Measurements from ENCODE around the gene MTARC1. TPM values are rescaled to one million over a fixed set of nuclear protein-coding genes. Genes with fewer than 3 reads are reported as not detected.

The MTARC1 gene
- total RNA-seq, 1 donor from 2014 or later = not detected

- Mint-ChIP-seq H3K36me3 (ENCODE audit: low read depth) (no peaks in the 10 kb centered on the region), H3K4me1 (ENCODE audit: low read depth) (no peaks in the 10 kb centered on the region), H3K27ac (no peak overlapping the region), H3K9me3 (no peaks in the 10 kb centered on the region), H3K27me3 (ENCODE audit: low read depth) (peaks cover 10% of the 10 kb centered on the region), H3K4me3 (ENCODE audit: low read depth) (no peak overlapping the region)
- intact Hi-C loops (cut with micrococcal nuclease) = no loop called here
- no peak for DNase-seq (ENCODE audit: low spot score)
These were observed 31.4 kb upstream of the MTARC1 start for GRCh38 chr1:220755309-220755708.

GRCh38 chr1:220757441-220757840 is 29.3 kb upstream of the MTARC1 start:
- Mint-ChIP-seq H3K27me3 (ENCODE audit: low read depth) (peaks cover 7% of the 10 kb centered on the region), H3K36me3 (ENCODE audit: low read depth) (no peaks in the 10 kb centered on the region), H3K4me3 (ENCODE audit: low read depth) (no peak overlapping the region), H3K27ac (no peak overlapping the region), H3K4me1 (ENCODE audit: low read depth) (no peaks in the 10 kb centered on the region), H3K9me3 (no peaks in the 10 kb centered on the region)
- intact Hi-C loops (cut with micrococcal nuclease) = no loop called here
- no peak for DNase-seq (ENCODE audit: low spot score)

- no peaks in the 10 kb centered on the region for H3K4me1 Mint-ChIP-seq (ENCODE audit: low read depth)
- H3K27ac Mint-ChIP-seq = no peak overlapping the region
- no peaks in the 10 kb centered on the region for H3K9me3 Mint-ChIP-seq
- no peak for DNase-seq (ENCODE audit: low spot score)
- no peak overlapping the region for H3K4me3 Mint-ChIP-seq (ENCODE audit: low read depth)
- peaks cover 7% of the 10 kb centered on the region for H3K27me3 Mint-ChIP-seq (ENCODE audit: low read depth)
- H3K36me3 Mint-ChIP-seq (ENCODE audit: low read depth) = no peaks in the 10 kb centered on the region
- intact Hi-C loops (cut with micrococcal nuclease) = no loop called here
These were observed 27.6 kb upstream of the MTARC1 start for GRCh38 chr1:220759147-220759546.

- Mint-ChIP-seq H3K27ac (no peak overlapping the region), H3K27me3 (ENCODE audit: low read depth) (peaks cover 4% of the 10 kb centered on the region), H3K4me1 (ENCODE audit: low read depth) (no peaks in the 10 kb centered on the region), H3K36me3 (ENCODE audit: low read depth) (no peaks in the 10 kb centered on the region), H3K9me3 (no peaks in the 10 kb centered on the region), H3K4me3 (ENCODE audit: low read depth) (no peak overlapping the region)
- DNase-seq (ENCODE audit: low spot score) = no peak
- intact Hi-C loops (cut with micrococcal nuclease) = no loop called here
These were observed 24.9 kb upstream of the MTARC1 start for GRCh38 chr1:220761688-220762427.

GRCh38 chr1:220764757-220765156 is 22.0 kb upstream of the MTARC1 start:
- Mint-ChIP-seq H3K9me3 (no peaks in the 10 kb centered on the region), H3K36me3 (ENCODE audit: low read depth) (no peaks in the 10 kb centered on the region), H3K27me3 (ENCODE audit: low read depth) (no peaks in the 10 kb centered on the region), H3K4me3 (ENCODE audit: low read depth) (no peak overlapping the region), H3K4me1 (ENCODE audit: low read depth) (no peaks in the 10 kb centered on the region), H3K27ac (no peak overlapping the region)
- intact Hi-C loops (cut with micrococcal nuclease) = no loop called here
- no peak for DNase-seq (ENCODE audit: low spot score)

- no peaks in the 10 kb centered on the region for H3K27me3 Mint-ChIP-seq (ENCODE audit: low read depth)
- no peak for DNase-seq (ENCODE audit: low spot score)
- H3K36me3 Mint-ChIP-seq (ENCODE audit: low read depth) = no peaks in the 10 kb centered on the region
- intact Hi-C loops (cut with micrococcal nuclease) = no loop called here
- no peaks in the 10 kb centered on the region for H3K4me1 Mint-ChIP-seq (ENCODE audit: low read depth)
- no peak overlapping the region for H3K4me3 Mint-ChIP-seq (ENCODE audit: low read depth)
- no peak overlapping the region for H3K27ac Mint-ChIP-seq
- H3K9me3 Mint-ChIP-seq = no peaks in the 10 kb centered on the region
These were observed 19.2 kb upstream of the MTARC1 start for GRCh38 chr1:220767312-220768125.

GRCh38 chr1:220768126-220768601 is 18.5 kb upstream of the MTARC1 start:
- H3K4me3 Mint-ChIP-seq (ENCODE audit: low read depth) = no peak overlapping the region
- DNase-seq (ENCODE audit: low spot score) = no peak
- H3K36me3 Mint-ChIP-seq (ENCODE audit: low read depth) = no peaks in the 10 kb centered on the region
- H3K9me3 Mint-ChIP-seq = no peaks in the 10 kb centered on the region
- intact Hi-C loops (cut with micrococcal nuclease) = no loop called here
- no peaks in the 10 kb centered on the region for H3K4me1 Mint-ChIP-seq (ENCODE audit: low read depth)
- no peaks in the 10 kb centered on the region for H3K27me3 Mint-ChIP-seq (ENCODE audit: low read depth)
- no peak overlapping the region for H3K27ac Mint-ChIP-seq

GRCh38 chr1:220769205-220769604 is 17.5 kb upstream of the MTARC1 start:
- Mint-ChIP-seq H3K4me3 (ENCODE audit: low read depth) (no peak overlapping the region), H3K27ac (no peak overlapping the region), H3K27me3 (ENCODE audit: low read depth) (no peaks in the 10 kb centered on the region), H3K36me3 (ENCODE audit: low read depth) (no peaks in the 10 kb centered on the region), H3K4me1 (ENCODE audit: low read depth) (no peaks in the 10 kb centered on the region), H3K9me3 (no peaks in the 10 kb centered on the region)
- DNase-seq (ENCODE audit: low spot score) = no peak
- intact Hi-C loops (cut with micrococcal nuclease) = no loop called here

GRCh38 chr1:220770245-220770913 is 16.3 kb upstream of the MTARC1 start:
- Mint-ChIP-seq H3K27me3 (ENCODE audit: low read depth) (peaks cover 2% of the 10 kb centered on the region), H3K36me3 (ENCODE audit: low read depth) (no peaks in the 10 kb centered on the region), H3K27ac (no peak overlapping the region), H3K4me1 (ENCODE audit: low read depth) (no peaks in the 10 kb centered on the region), H3K9me3 (no peaks in the 10 kb centered on the region), H3K4me3 (ENCODE audit: low read depth) (no peak overlapping the region)
- intact Hi-C loops (cut with micrococcal nuclease) = loop anchor here (10.0 kb wide), 2 partner anchors 556 to 586 kb away; no protein-coding TSS in a partner anchor
- no peak for DNase-seq (ENCODE audit: low spot score)

- Mint-ChIP-seq H3K27me3 (ENCODE audit: low read depth) (peaks cover 2% of the 10 kb centered on the region), H3K9me3 (no peaks in the 10 kb centered on the region), H3K4me1 (ENCODE audit: low read depth) (peaks cover 2% of the 10 kb centered on the region), H3K27ac (no peak overlapping the region), H3K36me3 (ENCODE audit: low read depth) (no peaks in the 10 kb centered on the region), H3K4me3 (ENCODE audit: low read depth) (no peak overlapping the region)
- no peak for DNase-seq (ENCODE audit: low spot score)
- intact Hi-C loops (cut with micrococcal nuclease) = loop anchor here (10.0 kb wide), 2 partner anchors 558 to 588 kb away; no protein-coding TSS in a partner anchor
These were observed 13.9 kb upstream of the MTARC1 start for GRCh38 chr1:220772846-220773245.

- intact Hi-C loops (cut with micrococcal nuclease) = loop anchor here (10.0 kb wide), 2 partner anchors 561 to 591 kb away; no protein-coding TSS in a partner anchor
- H3K4me1 Mint-ChIP-seq (ENCODE audit: low read depth) = peaks cover 2% of the 10 kb centered on the region
- DNase-seq (ENCODE audit: low spot score) = no peak
- H3K27ac Mint-ChIP-seq = no peak overlapping the region
- H3K36me3 Mint-ChIP-seq (ENCODE audit: low read depth) = no peaks in the 10 kb centered on the region
- H3K4me3 Mint-ChIP-seq (ENCODE audit: low read depth) = no peak overlapping the region
- peaks cover 2% of the 10 kb centered on the region for H3K27me3 Mint-ChIP-seq (ENCODE audit: low read depth)
- no peaks in the 10 kb centered on the region for H3K9me3 Mint-ChIP-seq
These were observed 11.4 kb upstream of the MTARC1 start for GRCh38 chr1:220775240-220775853.

- Mint-ChIP-seq H3K9me3 (no peaks in the 10 kb centered on the region), H3K36me3 (ENCODE audit: low read depth) (no peaks in the 10 kb centered on the region), H3K4me1 (ENCODE audit: low read depth) (peaks cover 2% of the 10 kb centered on the region), H3K27ac (no peak overlapping the region), H3K4me3 (ENCODE audit: low read depth) (no peak overlapping the region), H3K27me3 (ENCODE audit: low read depth) (peaks cover 3% of the 10 kb centered on the region)
- no peak for DNase-seq (ENCODE audit: low spot score)
- intact Hi-C loops (cut with micrococcal nuclease) = loop anchor here (1.0 to 10.0 kb wide), 3 partner anchors 86 to 591 kb away; partner anchors contain the start of gene C1orf115
These were observed 10.5 kb upstream of the MTARC1 start for GRCh38 chr1:220776254-220776653.

Data from activated T-helper 2 cell treated with anti-CD3 and anti-CD28 coated beads, Interferon-gamma antibody, Interleukin-2, Interleukin-4, amounts not matched to agents 10 μg/mL and 5 μg/mL and 100 μg/mL, durations not matched to agents 14 hours and 24 hours and 36 hours (primary cell).